Pericardium fibroblast (primary cell): ENCODE measurements around the gene POU4F2. TPM values are rescaled to one million over a fixed set of nuclear protein-coding genes. Genes with fewer than 3 reads are reported as not detected.

Experiments used
- total RNA-seq: library from RNA; depleted of rRNA; stranded (reverse); fragments of >200 nt; gene quantifications from 2 replicates; pipeline ENCODE4 v1.2.3, GENCODE V29; 2015

The POU4F2 gene
- not detected in 2 replicates for total RNA-seq

GRCh38 chr4:146638786-146639505 lies at the start of gene POU4F2:
Gene POU4F2, plus strand, starts transcription at chr4:146638893. Its CDS starts 248 bp downstream, at chr4:146639141.

Other genes with a start within 250 kb of the POU4F2 start
- gene SLC10A7, start 117.0 kb upstream of the POU4F2 start, total RNA-seq, result 5.0 and 10.6 TPM in 2 replicates